Measurements from ENCODE around the gene MUC5AC.
"Not testable (repeated sequence)": the region's sequence is repeated elsewhere in the genome, so short reads cannot be mapped to it uniquely, and the experiment has no call there.

Gene MUC5AC

GRCh38 chr11:1148752-1149180, 9.0 kb upstream of the MUC5AC start:
- DNase-seq (ENCODE audit: low spot score): no peak

GRCh38 chr11:1149545-1149944, 8.2 kb upstream of the MUC5AC start:
- DNase-seq (ENCODE audit: low spot score): no peak

GRCh38 chr11:1150116-1150515, 7.6 kb upstream of the MUC5AC start:
- DNase-seq (ENCODE audit: low spot score): no peak

GRCh38 chr11:1150769-1151365, 6.9 kb upstream of the MUC5AC start:
- peak; percentile 28 for DNase-seq (ENCODE audit: low spot score)

GRCh38 chr11:1151366-1152315, 6.1 kb upstream of the MUC5AC start:
- DNase-seq (ENCODE audit: low spot score): no peak

GRCh38 chr11:1152316-1153104, 5.2 kb upstream of the MUC5AC start:
- DNase-seq (ENCODE audit: low spot score): no peak

GRCh38 chr11:1153105-1153950, 4.4 kb upstream of the MUC5AC start:
- no peak for DNase-seq (ENCODE audit: low spot score)

- peak; percentile 96 for DNase-seq (ENCODE audit: low spot score)
Observed at GRCh38 chr11:1153951-1154493, 3.7 kb upstream of the MUC5AC start.

GRCh38 chr11:1154656-1155055, 3.1 kb upstream of the MUC5AC start:
- DNase-seq (ENCODE audit: low spot score): not testable (repeated sequence)

GRCh38 chr11:1155274-1155693, 2.5 kb upstream of the MUC5AC start:
- DNase-seq (ENCODE audit: low spot score): no peak

GRCh38 chr11:1156506-1157340, 1.0 kb upstream of the MUC5AC start:
- no peak for DNase-seq (ENCODE audit: low spot score)

GRCh38 chr11:1157341-1157644, 460 bp upstream of the MUC5AC start:
- no peak for DNase-seq (ENCODE audit: low spot score)

- no peak for DNase-seq (ENCODE audit: low spot score)
Observed at GRCh38 chr11:1158681-1159487, 1.1 kb downstream of the MUC5AC start.

- not testable (repeated sequence) for DNase-seq (ENCODE audit: low spot score)
Observed at GRCh38 chr11:1159488-1160220, 1.9 kb downstream of the MUC5AC start.

- DNase-seq (ENCODE audit: low spot score): no peak
Observed at GRCh38 chr11:1160231-1161101, 2.7 kb downstream of the MUC5AC start.

- DNase-seq (ENCODE audit: low spot score): no peak
Observed at GRCh38 chr11:1161410-1162137, 3.8 kb downstream of the MUC5AC start.

GRCh38 chr11:1162138-1162475, 4.4 kb downstream of the MUC5AC start:
- DNase-seq (ENCODE audit: low spot score): no peak
